ENCODE data around the gene GDF7.

Gene GDF7

GRCh38 chr2:20662308-20662937, 4.5 kb upstream of the GDF7 start:
- DNase-seq (ENCODE audit: low spot score), result no peak

- DNase-seq (ENCODE audit: low spot score), result no peak
Observed at GRCh38 chr2:20663196-20664070, 3.5 kb upstream of the GDF7 start.

- DNase-seq (ENCODE audit: low spot score), result no peak
Observed at GRCh38 chr2:20664071-20664390, 2.9 kb upstream of the GDF7 start.

- no peak for DNase-seq (ENCODE audit: low spot score)
Observed at GRCh38 chr2:20664431-20665242, 2.3 kb upstream of the GDF7 start.

GRCh38 chr2:20665243-20666004, 1.5 kb upstream of the GDF7 start:
- DNase-seq (ENCODE audit: low spot score), result no peak

- no peak for DNase-seq (ENCODE audit: low spot score)
Observed at GRCh38 chr2:20666005-20666303, 990 bp upstream of the GDF7 start.

- peak; percentile 52 for DNase-seq (ENCODE audit: low spot score)
Observed at GRCh38 chr2:20667151-20667530, 197 bp downstream of the GDF7 start.

GRCh38 chr2:20667531-20668401, 822 bp downstream of the GDF7 start:
- no peak for DNase-seq (ENCODE audit: low spot score)

- no peak for DNase-seq (ENCODE audit: low spot score)
Observed at GRCh38 chr2:20668451-20668850, 1.5 kb downstream of the GDF7 start.

- no peak for DNase-seq (ENCODE audit: low spot score)
Observed at GRCh38 chr2:20668871-20669475, 2.0 kb downstream of the GDF7 start.

- no peak for DNase-seq (ENCODE audit: low spot score)
Observed at GRCh38 chr2:20669562-20670314, 2.8 kb downstream of the GDF7 start.

- DNase-seq (ENCODE audit: low spot score), result no peak
Observed at GRCh38 chr2:20670315-20671035, 3.5 kb downstream of the GDF7 start.

- no peak for DNase-seq (ENCODE audit: low spot score)
Observed at GRCh38 chr2:20671036-20671735, 4.2 kb downstream of the GDF7 start.

GRCh38 chr2:20671736-20672080, 4.8 kb downstream of the GDF7 start:
- DNase-seq (ENCODE audit: low spot score), result no peak

- DNase-seq (ENCODE audit: low spot score), result no peak
Observed at GRCh38 chr2:20672201-20672951, 5.4 kb downstream of the GDF7 start.

- DNase-seq (ENCODE audit: low spot score), result no peak
Observed at GRCh38 chr2:20673686-20674308, 6.9 kb downstream of the GDF7 start.

GRCh38 chr2:20674309-20674965, 7.5 kb downstream of the GDF7 start:
- DNase-seq (ENCODE audit: low spot score), result no peak

All from GM03348 (cell line).